GM18498 (cell line): ENCODE results near the gene OR13A1.
"Not testable (repeated sequence)": the region's sequence is repeated elsewhere in the genome, so short reads cannot be mapped to it uniquely, and the experiment has no call there.

Experiments
- ATAC-seq: cut with Tn5 transposase; IDR thresholded peaks from one replicate; pipeline ENCODE4 v1.9.1; 2021; ENCODE audit warnings: mild to moderate bottlenecking, moderate library complexity; ENCODE audit not compliant: unreplicated experiment

The OR13A1 gene, protein sequence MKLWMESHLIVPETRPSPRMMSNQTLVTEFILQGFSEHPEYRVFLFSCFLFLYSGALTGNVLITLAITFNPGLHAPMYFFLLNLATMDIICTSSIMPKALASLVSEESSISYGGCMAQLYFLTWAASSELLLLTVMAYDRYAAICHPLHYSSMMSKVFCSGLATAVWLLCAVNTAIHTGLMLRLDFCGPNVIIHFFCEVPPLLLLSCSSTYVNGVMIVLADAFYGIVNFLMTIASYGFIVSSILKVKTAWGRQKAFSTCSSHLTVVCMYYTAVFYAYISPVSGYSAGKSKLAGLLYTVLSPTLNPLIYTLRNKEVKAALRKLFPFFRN

GRCh38 chr10:45315508-45315907, at the start of gene OR13A1:
Gene OR13A1, minus strand, starts transcription at chr10:45315608. Its CDS starts 11,186 bp downstream, at chr10:45304422.
- ATAC-seq = no peak

DNA sequence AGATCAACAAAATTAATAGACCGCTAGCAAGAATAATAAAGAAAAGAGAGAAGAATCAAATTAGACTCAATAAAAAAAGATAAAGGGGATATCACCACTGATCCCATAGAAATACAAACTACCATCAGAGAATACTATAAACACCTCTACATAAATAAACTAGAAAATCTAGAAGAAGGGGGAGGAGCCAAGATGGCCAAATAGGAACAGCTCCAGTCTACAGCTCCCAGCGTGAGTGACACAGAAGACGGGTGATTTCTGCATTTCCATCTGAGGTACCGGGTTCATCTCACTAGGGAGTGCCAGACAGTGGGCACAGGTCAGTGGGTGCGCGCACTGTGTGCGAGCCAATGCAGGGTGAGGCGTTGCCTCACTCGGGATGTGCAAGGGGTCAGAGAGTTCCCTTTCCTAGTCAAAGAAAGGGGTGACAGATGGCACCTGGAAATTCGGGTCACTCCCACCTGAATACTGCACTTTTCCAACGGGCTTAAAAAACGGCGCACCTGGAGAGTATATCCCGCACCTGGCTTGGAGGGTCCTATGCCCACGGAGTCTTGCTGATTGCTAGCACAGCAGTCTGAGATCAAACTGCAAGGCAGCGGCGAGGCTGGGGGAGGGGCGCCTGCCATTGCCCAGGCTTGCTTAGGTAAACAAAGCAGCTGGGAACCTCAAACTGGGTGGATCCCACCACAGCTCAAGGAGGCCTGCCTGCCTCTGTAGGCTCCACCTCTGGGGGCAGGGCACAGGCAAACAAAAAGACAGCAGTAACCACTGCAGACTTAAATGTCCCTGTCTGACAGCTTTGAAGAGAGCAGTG, 46.8 kb upstream of the OR13A1 start:
- not testable (repeated sequence) for ATAC-seq

DNA sequence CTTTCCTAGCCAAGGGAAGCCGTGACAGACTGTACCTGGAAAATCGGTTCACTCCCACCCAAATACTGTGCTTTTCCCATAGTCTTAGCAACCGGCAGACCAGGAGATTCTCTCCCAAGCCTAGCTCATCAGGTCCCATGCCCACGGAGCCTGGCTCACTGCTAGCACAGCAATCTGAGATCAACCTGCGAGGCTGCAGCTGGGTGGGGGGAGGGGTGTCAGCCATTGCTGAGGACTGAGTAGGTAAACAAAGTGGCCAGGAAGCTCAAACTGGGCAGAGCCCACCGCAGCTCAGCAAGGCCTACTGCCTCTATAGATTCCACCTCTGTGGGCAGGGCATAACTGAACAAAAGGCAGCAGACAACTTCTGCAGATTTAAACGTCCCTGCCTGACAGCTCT, 43.6 kb upstream of the OR13A1 start:
- ATAC-seq = not testable (repeated sequence)

DNA sequence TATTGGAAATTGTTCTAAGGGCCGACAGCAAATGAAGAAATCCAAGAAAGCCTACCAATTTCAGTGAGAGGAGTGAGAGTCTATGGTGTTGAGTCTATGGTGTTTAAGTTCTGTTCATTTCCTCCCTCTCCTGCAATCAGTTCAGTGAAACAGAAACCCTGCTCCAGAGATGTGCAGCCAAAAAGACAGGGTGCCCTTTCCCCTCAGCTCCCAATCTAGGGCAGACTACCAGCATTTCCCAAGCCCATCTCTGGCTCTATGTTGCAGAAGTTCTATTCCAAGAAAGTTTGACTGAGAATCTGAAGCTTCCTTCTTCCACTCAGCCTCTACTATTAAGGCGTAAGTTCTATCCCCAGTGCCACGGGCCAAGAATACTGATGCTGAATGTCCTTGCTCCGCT, 40.1 kb upstream of the OR13A1 start:
- no peak for ATAC-seq

- ATAC-seq = no peak
Observed at GRCh38 chr10:45354261-45354660, 38.9 kb upstream of the OR13A1 start.

DNA sequence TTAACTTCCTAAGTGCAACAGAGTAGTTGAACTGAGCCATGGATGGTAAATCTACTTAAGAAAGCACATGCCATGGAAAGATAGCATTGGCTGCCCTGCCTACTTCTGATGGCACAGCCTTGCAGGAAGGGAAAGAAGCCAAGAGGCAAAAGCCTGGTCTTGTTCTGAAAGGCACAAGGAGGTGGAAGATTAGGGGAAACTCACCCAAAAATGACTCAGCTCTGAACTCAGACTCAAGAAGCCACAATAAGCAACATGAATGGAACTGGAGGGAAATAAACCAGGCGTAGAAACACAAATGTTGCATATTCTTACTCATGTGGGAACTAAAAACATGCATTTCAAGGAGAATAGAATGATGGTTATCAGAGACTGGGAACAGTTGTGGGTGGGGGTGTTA, 37.8 kb upstream of the OR13A1 start:
- ATAC-seq = peak; percentile 67

- ATAC-seq = not testable (repeated sequence)
Observed at GRCh38 chr10:45348196-45348765, 32.9 kb upstream of the OR13A1 start.

DNA sequence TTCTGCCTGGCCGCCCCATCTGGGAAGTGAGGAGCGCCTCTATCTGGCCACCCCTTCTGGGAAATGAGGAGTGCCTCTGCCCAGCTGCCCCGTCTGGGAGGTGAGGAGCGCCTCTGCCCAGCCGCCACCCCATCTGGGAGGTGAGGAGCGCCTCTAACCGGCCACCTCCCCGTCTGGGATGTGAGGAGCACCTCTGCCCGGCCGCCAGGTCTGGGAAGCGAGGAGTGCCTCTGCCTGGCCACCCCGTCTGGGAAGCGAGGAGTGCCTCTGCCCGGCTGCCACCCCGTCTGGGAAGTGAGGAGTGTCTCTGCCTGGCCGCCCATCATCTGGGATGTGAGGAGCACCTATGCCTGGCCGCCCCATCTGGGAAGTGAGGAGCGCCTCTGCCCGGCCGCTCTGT, 32.1 kb upstream of the OR13A1 start:
- not testable (repeated sequence) for ATAC-seq

- ATAC-seq = not testable (repeated sequence)
Observed at GRCh38 chr10:45346652-45347335, 31.4 kb upstream of the OR13A1 start.

- ATAC-seq = not testable (repeated sequence)
Observed at GRCh38 chr10:45340420-45340819, 25.0 kb upstream of the OR13A1 start.

DNA sequence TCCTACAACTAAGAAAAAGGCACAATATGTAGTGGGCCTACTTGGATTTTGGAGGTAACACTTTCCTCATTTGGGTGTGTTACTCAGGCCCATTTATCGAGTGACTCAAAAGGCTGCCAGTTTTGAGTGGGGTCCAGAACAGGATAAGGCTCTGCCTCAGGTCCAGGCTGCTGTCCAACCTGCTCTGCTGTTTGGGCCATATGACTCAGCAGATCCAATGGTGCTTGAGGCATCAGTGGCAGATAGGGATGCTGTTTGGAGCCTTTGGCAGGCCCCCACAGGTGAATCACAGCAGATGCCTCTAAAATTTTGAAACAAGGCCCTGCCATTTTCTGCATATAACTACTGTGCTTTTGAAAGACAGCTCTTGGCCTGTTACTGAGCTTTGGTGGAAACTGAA, 24.5 kb upstream of the OR13A1 start:
- no peak for ATAC-seq

GRCh38 chr10:45331824-45332223, 16.4 kb upstream of the OR13A1 start:
- not testable (repeated sequence) for ATAC-seq

DNA sequence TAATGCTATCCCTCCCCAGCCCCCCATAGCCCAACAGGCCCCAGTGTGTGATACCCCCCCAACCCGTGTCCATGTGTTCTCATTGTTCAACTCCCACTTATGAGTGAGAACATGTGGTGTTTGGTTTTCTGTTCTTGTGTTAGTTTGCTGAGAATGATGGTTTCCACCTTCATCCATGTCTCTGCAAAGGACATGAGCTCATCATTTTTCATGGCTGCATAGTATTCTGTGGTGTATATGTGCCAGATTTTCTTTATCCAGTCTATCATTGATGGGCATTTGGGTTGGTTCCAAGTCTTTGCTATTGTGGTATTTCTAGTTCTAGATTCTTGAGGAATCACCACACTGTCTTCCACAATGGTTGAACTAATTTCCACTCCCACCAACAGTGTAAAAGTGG, 11.5 kb upstream of the OR13A1 start:
- ATAC-seq = not testable (repeated sequence)

- no peak for ATAC-seq
Observed at GRCh38 chr10:45325116-45325515, 9.7 kb upstream of the OR13A1 start.

DNA sequence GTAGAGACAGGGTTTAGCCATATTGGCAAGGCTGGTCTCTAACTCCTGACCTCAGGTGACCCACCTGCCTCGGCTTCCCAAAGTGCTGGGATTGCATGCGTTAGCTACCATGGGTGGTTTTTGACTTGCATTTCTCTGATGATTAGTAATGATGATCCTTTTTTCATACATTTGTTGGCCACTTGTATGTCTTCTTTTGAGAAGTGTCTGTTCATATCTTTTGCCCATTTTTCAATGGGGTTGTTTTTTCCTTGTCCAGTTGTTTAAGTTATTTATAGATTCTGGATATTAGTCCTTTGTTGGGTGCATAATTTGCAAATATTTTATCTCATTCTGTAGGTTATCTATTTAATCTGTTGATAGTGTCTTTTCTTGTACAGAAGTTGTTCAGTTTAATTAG, 4.3 kb upstream of the OR13A1 start:
- ATAC-seq = no peak

DNA sequence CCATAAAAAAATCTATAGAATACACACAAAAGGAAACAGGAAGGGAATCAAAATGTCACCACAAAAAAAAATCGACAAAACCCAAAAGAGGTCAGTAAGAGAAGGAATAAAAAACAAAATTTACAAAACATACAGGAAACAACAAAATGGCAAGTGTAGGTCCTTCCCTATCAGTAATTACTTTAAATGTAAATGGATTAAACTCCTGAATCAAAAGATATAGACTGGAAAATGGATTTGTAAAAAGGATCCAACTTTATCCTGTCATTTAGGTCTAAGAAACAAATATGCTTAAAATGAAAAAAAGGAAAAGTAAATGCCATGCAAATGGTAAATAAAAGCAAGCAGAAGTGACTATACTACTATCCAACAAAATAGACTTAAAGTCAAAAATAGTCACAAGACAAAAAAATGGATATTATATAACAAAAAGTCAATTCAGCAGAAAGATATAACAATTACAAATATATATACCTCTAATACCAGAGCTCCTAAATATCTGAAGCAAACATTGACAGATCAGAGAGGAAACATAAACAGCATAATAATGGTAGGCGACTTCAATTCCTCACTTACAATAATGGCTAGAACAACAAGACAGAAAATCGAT, 2.0 kb downstream of the OR13A1 start:
- ATAC-seq = no peak

DNA sequence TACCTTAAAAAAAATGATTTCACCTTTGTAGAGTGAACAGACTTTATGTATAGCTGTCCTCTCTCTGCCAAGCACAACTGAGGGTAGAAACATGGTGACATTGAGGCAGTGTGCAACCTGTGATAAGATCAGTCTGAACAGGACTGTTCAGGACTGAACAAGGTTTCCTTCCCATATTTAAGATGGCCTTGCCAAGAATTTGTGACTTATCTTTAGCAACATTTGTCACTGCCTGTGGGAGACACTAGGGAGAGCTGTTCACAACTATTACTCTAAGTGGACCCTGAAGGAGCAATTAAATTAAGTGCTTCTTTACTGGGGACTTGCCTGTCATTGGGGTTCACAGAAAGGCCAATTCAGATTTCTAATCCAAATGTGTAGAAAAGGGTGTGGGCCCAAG, 6.7 kb downstream of the OR13A1 start:
- no peak for ATAC-seq

- no peak for ATAC-seq
Observed at GRCh38 chr10:45302573-45302972, 12.8 kb downstream of the OR13A1 start.

DNA sequence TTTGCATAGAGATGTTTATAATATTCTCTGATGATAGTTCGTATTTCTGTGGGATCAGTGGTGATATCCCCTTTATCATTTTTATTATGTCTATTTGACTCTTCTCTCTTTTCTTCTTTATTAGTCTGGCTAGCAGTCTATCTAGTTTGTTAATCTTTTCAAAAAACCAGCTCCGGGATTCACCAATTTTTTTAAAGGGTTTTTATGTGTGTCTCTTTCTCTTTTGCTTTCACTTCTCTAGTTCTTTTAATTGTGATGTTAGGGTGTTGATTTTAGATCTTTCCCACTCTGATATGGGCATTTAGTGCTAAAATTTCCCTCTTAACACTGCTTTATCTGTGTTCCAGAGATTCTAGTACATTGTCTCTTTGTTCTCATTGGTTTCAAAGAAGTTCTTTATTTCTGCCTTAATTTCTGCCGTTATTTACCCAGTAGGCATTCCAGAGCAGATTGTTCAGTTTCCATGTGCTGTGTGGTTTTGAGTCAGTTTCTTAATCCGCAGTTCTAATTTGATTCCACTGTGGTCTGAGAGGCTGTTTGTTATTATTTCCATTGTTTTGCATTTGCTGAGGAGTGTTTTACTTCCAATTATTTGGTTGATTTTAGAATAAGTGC, 17.0 kb downstream of the OR13A1 start:
- ATAC-seq = not testable (repeated sequence)

DNA sequence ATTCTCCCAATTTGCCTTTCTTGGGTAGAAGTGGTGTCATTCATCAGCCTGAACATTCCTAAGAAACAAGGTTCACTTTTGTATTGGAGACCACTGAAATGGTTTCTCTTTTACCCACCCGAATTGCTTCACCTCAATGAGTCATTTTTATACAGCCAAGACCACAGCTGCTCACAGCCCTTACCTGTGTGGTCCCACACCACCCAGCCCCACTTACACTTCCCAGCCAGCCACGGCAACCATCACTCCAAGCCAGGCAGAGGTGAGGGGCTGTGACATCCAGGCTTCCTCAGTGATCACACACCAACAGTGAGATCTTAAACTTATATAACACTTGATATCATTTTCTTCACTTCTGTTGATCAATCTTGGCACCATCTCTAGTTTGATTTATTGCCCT, 20.7 kb downstream of the OR13A1 start:
- ATAC-seq = no peak
